ENCODE results near the gene ZNF488.
A peak's percentile ranks its signal among the peaks of the same experiment; 100 is the strongest.
"Not testable (repeated sequence)": the region's sequence is repeated elsewhere in the genome, so short reads cannot be mapped to it uniquely, and the experiment has no call there.

Gene ZNF488

GRCh38 chr10:47409866-47410256 is 25.8 kb upstream of the ZNF488 start:
- DNase-seq: no peak

GRCh38 chr10:47409171-47409865 is 25.2 kb upstream of the ZNF488 start:
- no peak for DNase-seq

GRCh38 chr10:47408606-47409005 is 24.5 kb upstream of the ZNF488 start:
- DNase-seq: peak; percentile 68 to 74

- DNase-seq: no peak
Measured at GRCh38 chr10:47406870-47407691, 23.0 kb upstream of the ZNF488 start.

- no peak for DNase-seq
Measured at GRCh38 chr10:47406548-47406869, 22.4 kb upstream of the ZNF488 start.

- no peak for DNase-seq
Measured at GRCh38 chr10:47405857-47406547, 21.9 kb upstream of the ZNF488 start.

- DNase-seq: no peak
Measured at GRCh38 chr10:47404937-47405336, 20.8 kb upstream of the ZNF488 start.

- no peak for DNase-seq
Measured at GRCh38 chr10:47404446-47404845, 20.4 kb upstream of the ZNF488 start.

- no peak for DNase-seq
Measured at GRCh38 chr10:47403446-47404318, 19.6 kb upstream of the ZNF488 start.

- no peak for DNase-seq
Measured at GRCh38 chr10:47402641-47403301, 18.7 kb upstream of the ZNF488 start.

GRCh38 chr10:47401874-47402640 is 18.0 kb upstream of the ZNF488 start:
- no peak for DNase-seq

- DNase-seq: no peak
Measured at GRCh38 chr10:47401210-47401609, 17.1 kb upstream of the ZNF488 start.

- no peak for DNase-seq
Measured at GRCh38 chr10:47400786-47401185, 16.7 kb upstream of the ZNF488 start.

- DNase-seq: no peak
Measured at GRCh38 chr10:47400251-47400650, 16.2 kb upstream of the ZNF488 start.

- no peak for DNase-seq
Measured at GRCh38 chr10:47397256-47397655, 13.2 kb upstream of the ZNF488 start.

GRCh38 chr10:47396311-47396717 is 12.2 kb upstream of the ZNF488 start:
- DNase-seq: no peak

GRCh38 chr10:47389619-47390018 is 5.5 kb upstream of the ZNF488 start:
- no peak for DNase-seq

GRCh38 chr10:47388879-47389278 is 4.8 kb upstream of the ZNF488 start:
- DNase-seq: no peak

- not testable (repeated sequence) for DNase-seq
Measured at GRCh38 chr10:47386104-47386503, 2.0 kb upstream of the ZNF488 start.

- DNase-seq: no peak
Measured at GRCh38 chr10:47383261-47384147, 589 bp downstream of the ZNF488 start.
